Stomach (tissue), 9 donors: ENCODE data around the gene TSHZ2. TPM values are rescaled to one million over a fixed set of nuclear protein-coding genes. Genes with fewer than 3 reads are reported as not detected.

Experiments used
- DNase-seq, 2 donors: peaks; one replicate each; pipeline versions ENCODE4 v3.0.0 to v3.0.0-alpha.2; 2013 to 2019
- H3K27ac ChIP-seq, 5 donors: fragments of 200-600 bp in 4 of 5; sonication (generic) in 4 of 5; one replicate each; pipeline ENCODE4 v1.5.1; 2013 to 2019; ENCODE audit warnings: mild to moderate bottlenecking in 1 of 5, moderate library complexity in 1 of 5
- H3K27me3 ChIP-seq, 3 donors: fragments of 200-600 bp; sonication (generic); one replicate each; pipeline ENCODE4 v1.5.1; 2017 to 2019; ENCODE audit warnings: mixed run types in 1 of 3
- H3K36me3 ChIP-seq, 4 donors: fragments of 200-600 bp; sonication (generic); 1 replicate in 3 of 4; 2 replicates in 1 of 4; pipeline ENCODE4 v1.5.1; 2016 to 2019
- H3K4me1 ChIP-seq, 4 donors: fragments of 200-600 bp; sonication (generic); one replicate each; pipeline ENCODE4 v1.5.1; 2016 to 2019
- H3K4me3 ChIP-seq, 4 donors: fragments of 200-600 bp; sonication (generic) in 3 of 4; one replicate each; pipeline ENCODE4 v1.5.1; 2016 to 2019; ENCODE audit warnings: mild to moderate bottlenecking in 1 of 4
- H3K9me3 ChIP-seq, 4 donors: fragments of 200-600 bp; sonication (generic); one replicate each; pipeline ENCODE4 v1.5.1; 2016 to 2019
- EP300 ChIP-seq: sonication (generic); formaldehyde crosslinking; IDR thresholded peaks from one replicate; pipeline ENCODE4 v1.6.1; 2017; ENCODE audit warnings: antibody characterized with exemption
- POLR2A ChIP-seq, 4 donors: fragments of 450-650 bp; IDR thresholded peaks; one replicate each; pipeline ENCODE4 v1.6.1; 2016; ENCODE audit warnings: antibody characterized with exemption in 4 of 4, control low read depth in 2 of 4, mild to moderate bottlenecking in 1 of 4, moderate library complexity in 1 of 4
- POLR2AphosphoS5 ChIP-seq, 3 donors: sonication (generic); formaldehyde crosslinking; IDR thresholded peaks; one replicate each; pipeline ENCODE4 v1.6.1; 2016; ENCODE audit warnings: antibody characterized with exemption in 3 of 3
- WGBS, 5 donors: extraction: QIAGEN DNeasy Blood & Tissue Kit in 3 of 5; methylation state at CpG; one replicate each; pipeline versions ENCODE4 v1.1.5 to v1.1.7; 2013 to 2018; 5-methylcytosine and 5-hydroxymethylcytosine counted together
- intact Hi-C: fragments of 100-400 bp; cut with DNase I; formaldehyde crosslinking; loops from one replicate; pipeline ENCODE4 v1.15.1; 2023; ENCODE audit warnings: low total_unique reads
- polyA plus RNA-seq, 3 donors: library from polyadenylated mRNA; stranded (reverse); fragments of 200-250 nt; gene quantifications; one replicate each; pipeline ENCODE4 v1.2.3, GENCODE V29; 2013
- total RNA-seq, 5 donors: library from RNA; depleted of rRNA; stranded (reverse); fragments of >200 nt; gene quantifications; one replicate each; pipeline versions ENCODE4 v1.1.0 to v1.2.3, GENCODE V29; 2014 to 2016
- TF ChIP-seq, protein P1 (sequence below), 7 experiments: fragments of 450-650 bp in 4 of 7; fragments of 200-600 bp in 3 of 7; sonication (generic) in 3 of 7; IDR thresholded peaks; one replicate each; pipeline ENCODE4 v1.5.1; 2016 to 2019; ENCODE audit warnings: antibody characterized with exemption in 7 of 7, control low read depth in 2 of 7, mild to moderate bottlenecking in 1 of 7
- donor health status: healthy with polysubstance abuse.
- donor health status: Bipolar disorder and iron deficiency.
- donor health status: healthy.

TSHZ2 gene
- total and polyA plus RNA-seq, 8 donors, result 2.9 to 20.5 (median 5.8) TPM

DNA sequence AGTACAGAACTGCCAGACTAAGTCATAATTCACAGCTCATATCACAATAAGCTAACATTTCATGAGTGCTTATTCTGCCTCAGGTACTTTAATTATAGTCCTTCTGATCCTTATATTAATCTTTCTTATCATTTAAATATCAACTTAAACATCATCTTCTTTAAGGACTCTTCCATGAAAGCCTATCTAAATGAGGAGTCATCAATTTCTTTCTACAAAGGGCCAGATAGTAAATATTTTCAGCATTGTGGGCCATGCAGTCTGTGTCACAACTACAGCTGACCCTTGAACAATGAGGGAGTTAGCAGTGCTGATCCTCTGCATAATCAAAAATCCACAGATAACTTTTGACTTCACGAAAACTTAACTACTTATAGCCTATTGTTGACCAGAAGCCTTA, 306.4 kb downstream of the TSHZ2 start:
- no peak for DNase-seq
- Histone ChIP-seq H3K4me1 (no peaks in the 10 kb centered on the region), H3K27ac (no peak overlapping the region), H3K27me3 (no peaks in the 10 kb centered on the region), H3K9me3 (no peaks in the 10 kb centered on the region), H3K4me3 (no peak overlapping the region), H3K36me3 (no peaks in the 10 kb centered on the region)
- 91 to 98% (median 95%) methylated on average over 1 of the region's 1 CpG for whole genome bisulfite sequencing, 5 donors
- TF ChIP-seq, protein P1, sequence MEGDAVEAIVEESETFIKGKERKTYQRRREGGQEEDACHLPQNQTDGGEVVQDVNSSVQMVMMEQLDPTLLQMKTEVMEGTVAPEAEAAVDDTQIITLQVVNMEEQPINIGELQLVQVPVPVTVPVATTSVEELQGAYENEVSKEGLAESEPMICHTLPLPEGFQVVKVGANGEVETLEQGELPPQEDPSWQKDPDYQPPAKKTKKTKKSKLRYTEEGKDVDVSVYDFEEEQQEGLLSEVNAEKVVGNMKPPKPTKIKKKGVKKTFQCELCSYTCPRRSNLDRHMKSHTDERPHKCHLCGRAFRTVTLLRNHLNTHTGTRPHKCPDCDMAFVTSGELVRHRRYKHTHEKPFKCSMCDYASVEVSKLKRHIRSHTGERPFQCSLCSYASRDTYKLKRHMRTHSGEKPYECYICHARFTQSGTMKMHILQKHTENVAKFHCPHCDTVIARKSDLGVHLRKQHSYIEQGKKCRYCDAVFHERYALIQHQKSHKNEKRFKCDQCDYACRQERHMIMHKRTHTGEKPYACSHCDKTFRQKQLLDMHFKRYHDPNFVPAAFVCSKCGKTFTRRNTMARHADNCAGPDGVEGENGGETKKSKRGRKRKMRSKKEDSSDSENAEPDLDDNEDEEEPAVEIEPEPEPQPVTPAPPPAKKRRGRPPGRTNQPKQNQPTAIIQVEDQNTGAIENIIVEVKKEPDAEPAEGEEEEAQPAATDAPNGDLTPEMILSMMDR (IDR thresholded peaks at IDR 0.05), result no peak
- TF ChIP-seq POLR2AphosphoS5 (IDR thresholded peaks at IDR 0.05) (no peak), POLR2A (IDR thresholded peaks at IDR 0.05) (no peak), EP300 (no peak)
- intact Hi-C loops, result no loop called here

GRCh38 chr20:53279735-53280134, 307.6 kb downstream of the TSHZ2 start:
- Histone ChIP-seq H3K27me3 (no peaks in the 10 kb centered on the region), H3K4me1 (no peaks in the 10 kb centered on the region), H3K36me3 (no peaks in the 10 kb centered on the region), H3K27ac (no peak overlapping the region), H3K9me3 (no peaks in the 10 kb centered on the region), H3K4me3 (no peak overlapping the region)
- intact Hi-C loops, result no loop called here
- WGBS, 5 donors, result 74 to 88% (median 81%) methylated on average over 1 of the region's 1 CpG
- no peak for DNase-seq
- TF ChIP-seq POLR2A (IDR thresholded peaks at IDR 0.05) (no peak), EP300 (no peak), POLR2AphosphoS5 (IDR thresholded peaks at IDR 0.05) (no peak)
- TF ChIP-seq, protein P1 (IDR thresholded peaks at IDR 0.05), result no peak

- no peak for DNase-seq
- intact Hi-C loops, result no loop called here
- Histone ChIP-seq H3K27ac (no peak overlapping the region), H3K4me1 (no peaks in the 10 kb centered on the region), H3K27me3 (no peaks in the 10 kb centered on the region), H3K9me3 (no peaks in the 10 kb centered on the region), H3K4me3 (no peak overlapping the region), H3K36me3 (no peaks in the 10 kb centered on the region)
- TF ChIP-seq EP300, result no peak
- TF ChIP-seq, protein P1 (IDR thresholded peaks at IDR 0.05), result no peak
- TF ChIP-seq POLR2AphosphoS5 (IDR thresholded peaks at IDR 0.05), result no peak
- 70 to 82% (median 79%) methylated on average over 2 of the region's 2 CpGs for WGBS, 5 donors
Observed at GRCh38 chr20:53281557-53282117, 309.5 kb downstream of the TSHZ2 start.

GRCh38 chr20:53282217-53282955, 310.2 kb downstream of the TSHZ2 start:
- Histone ChIP-seq H3K4me1 (no peaks in the 10 kb centered on the region), H3K27ac (no peak overlapping the region), H3K9me3 (no peaks in the 10 kb centered on the region), H3K36me3 (no peaks in the 10 kb centered on the region), H3K27me3 (no peaks in the 10 kb centered on the region), H3K4me3 (no peak overlapping the region)
- intact Hi-C loops, result no loop called here
- no peak for DNase-seq
- TF ChIP-seq POLR2AphosphoS5 (IDR thresholded peaks at IDR 0.05) (no peak), EP300 (no peak), POLR2A (IDR thresholded peaks at IDR 0.05) (no peak)
- TF ChIP-seq, protein P1 (IDR thresholded peaks at IDR 0.05), result no peak
- 70 to 80% (median 74%) methylated on average over 11 of the region's 11 CpGs for WGBS, 5 donors
